ENCODE measurements around the gene ZSWIM4. TPM values are rescaled to one million over a fixed set of nuclear protein-coding genes. Genes with fewer than 3 reads are reported as not detected.
A peak's percentile ranks its signal among the peaks of the same experiment; 100 is the strongest.

Gene ZSWIM4
- total RNA-seq, 1 donor = 12.1 TPM

DNA sequence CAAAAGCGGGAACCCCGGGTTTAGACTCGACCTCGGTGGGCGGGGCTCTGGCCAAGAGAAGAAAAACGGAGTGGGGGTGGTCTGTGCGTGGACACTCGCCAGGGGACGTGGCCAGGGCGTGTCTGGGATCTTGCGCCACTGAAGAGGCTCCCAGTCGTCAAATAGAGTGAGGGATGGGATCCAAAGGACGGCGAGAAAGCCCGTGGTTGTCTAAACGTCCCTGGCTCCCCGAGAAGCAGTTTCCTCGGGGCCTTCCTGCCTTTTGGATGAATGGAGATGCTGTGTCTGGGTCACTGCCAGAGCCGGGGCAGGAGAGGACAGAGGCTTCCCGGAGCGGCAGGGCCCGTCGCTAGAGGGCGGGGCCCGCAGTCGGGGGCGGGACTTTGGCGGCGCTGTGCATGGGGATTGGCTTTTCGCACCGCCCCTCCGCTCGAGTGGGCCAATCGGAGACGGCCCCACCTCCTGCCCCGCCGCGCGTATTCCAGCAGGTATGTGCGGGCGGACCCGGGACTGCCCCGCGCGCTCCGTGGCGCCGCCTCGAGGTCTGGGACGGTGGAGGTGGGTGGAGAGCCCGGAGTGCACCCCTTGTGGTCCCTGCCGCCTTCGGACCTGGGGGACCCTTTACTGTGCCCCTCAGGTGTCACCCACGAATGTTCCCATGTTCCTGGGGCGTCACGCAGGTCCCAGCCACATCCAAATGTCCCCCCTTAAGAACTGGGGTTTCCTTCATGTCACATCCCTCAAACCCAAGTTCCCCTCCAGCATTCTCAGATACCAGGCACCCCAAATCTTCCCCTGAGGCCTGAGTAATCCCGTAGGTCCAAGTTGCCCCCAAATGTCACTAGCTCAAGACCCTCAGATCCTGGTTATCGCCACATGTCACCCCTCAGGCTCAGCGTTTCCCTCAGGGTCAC, 38.3 kb downstream of the ZSWIM4 start:
- TF ChIP-seq CTCF (IDR thresholded peaks at IDR 0.05; ENCODE audit: insufficient read depth, low read depth, low read length) = peak; percentile 41
- H3K4me3 ChIP-seq (ENCODE audit: low read depth, low read length) = peak overlapping the region; percentile 18
- peak; percentile 90 for DNase-seq (ENCODE audit: low read depth)

DNA sequence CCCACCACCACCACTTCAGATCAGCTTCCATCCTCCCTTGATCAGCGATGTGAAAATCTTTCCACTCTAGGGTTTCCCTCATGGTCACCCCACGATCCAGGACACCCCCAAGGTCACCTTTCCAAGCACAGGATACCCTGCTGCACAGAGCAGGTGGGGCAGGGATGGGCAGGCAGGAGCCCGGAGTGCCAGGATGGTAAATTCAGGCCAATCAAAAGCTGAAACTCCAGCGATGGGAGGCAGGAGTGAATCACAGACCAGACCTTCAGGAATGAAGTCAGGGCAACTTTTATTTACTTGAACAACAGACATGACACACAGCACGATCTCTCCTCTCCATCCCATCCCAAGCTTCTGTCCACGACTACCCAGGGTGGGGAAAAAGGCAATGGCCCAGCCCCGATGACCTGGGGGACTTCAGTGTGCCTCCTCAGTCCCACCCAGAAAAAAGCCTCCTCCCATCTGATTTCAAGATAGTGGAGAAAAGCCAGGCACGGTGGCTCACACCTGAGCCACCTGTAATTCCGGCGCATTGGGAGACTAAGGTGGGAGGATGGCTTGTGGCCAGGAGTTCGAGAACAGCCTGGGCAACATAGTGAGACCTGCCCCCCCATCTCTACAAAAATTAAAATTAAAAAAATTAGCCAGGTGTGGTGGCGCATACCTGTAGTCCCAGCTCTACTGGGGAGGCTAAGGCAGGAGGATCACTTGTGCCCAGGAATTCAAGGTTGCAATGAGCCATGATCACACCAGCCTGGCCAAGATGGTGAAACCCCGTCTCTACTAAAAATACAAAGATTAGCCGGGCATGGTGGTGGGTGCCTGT, 39.2 kb downstream of the ZSWIM4 start:
- H3K4me3 ChIP-seq (ENCODE audit: low read depth, low read length) = no peak overlapping the region
- DNase-seq (ENCODE audit: low read depth) = no peak
- TF ChIP-seq CTCF (IDR thresholded peaks at IDR 0.05; ENCODE audit: insufficient read depth, low read depth, low read length) = no peak

GRCh38 chr19:13835791-13836723, 40.8 kb downstream of the ZSWIM4 start:
- DNase-seq (ENCODE audit: low read depth) = no peak
- no peak for TF ChIP-seq CTCF (IDR thresholded peaks at IDR 0.05; ENCODE audit: insufficient read depth, low read depth, low read length)
- H3K4me3 ChIP-seq (ENCODE audit: low read depth, low read length) = no peak overlapping the region

DNA sequence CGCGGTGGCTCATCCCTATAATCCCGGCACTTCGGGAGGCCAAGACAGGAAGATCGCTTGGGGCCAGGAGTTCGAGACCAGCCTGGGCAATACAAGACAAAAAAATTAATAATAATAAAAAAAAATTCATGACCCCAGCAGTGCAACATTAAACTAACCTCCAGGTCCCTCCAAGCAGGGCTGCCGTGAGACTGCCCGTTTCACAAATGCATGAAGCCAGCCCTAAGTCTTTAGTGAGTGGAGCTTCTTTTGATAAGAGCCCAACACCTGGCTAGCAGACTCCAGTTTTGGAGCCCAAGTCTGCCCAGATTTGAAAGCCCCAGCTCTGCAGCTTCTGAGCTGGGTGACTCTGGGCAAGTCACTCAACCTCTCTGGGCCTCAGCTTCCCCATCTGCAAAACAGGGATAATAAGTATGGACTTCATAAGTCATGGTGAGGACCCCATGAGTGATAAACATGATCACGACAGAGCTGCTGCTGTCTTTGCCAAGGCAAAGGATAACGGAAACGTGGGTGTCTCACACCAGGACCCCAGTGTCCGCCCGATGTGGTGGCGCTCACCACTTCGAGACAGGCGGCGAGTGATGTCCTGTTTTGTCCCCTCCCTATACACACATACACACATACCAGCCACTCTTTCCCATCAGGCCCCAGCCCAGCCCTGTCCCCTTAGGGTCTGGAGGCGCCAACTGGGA, 43.3 kb downstream of the ZSWIM4 start:
- peak overlapping the region; percentile 91 for H3K4me3 ChIP-seq (ENCODE audit: low read depth, low read length)
- no peak for DNase-seq (ENCODE audit: low read depth)
- no peak for TF ChIP-seq CTCF (IDR thresholded peaks at IDR 0.05; ENCODE audit: insufficient read depth, low read depth, low read length)

GRCh38 chr19:13839130-13839937, 44.1 kb downstream of the ZSWIM4 start:
- TF ChIP-seq CTCF (IDR thresholded peaks at IDR 0.05; ENCODE audit: insufficient read depth, low read depth, low read length) = no peak
- peak overlapping the region; percentile 91 for H3K4me3 ChIP-seq (ENCODE audit: low read depth, low read length)
- peak; percentile 83 for DNase-seq (ENCODE audit: low read depth)
